H1 (cell line): ENCODE measurements around the gene RUFY3. TPM values are rescaled to one million over a fixed set of nuclear protein-coding genes. Genes with fewer than 3 reads are reported as not detected.

Source experiments
- CTCF ChIA-PET: fragments of 300-600 bp; sonication (Branson Sonifier 250); formaldehyde crosslinking; loops from one replicate; lab custom pipeline; 2021; ENCODE audit not compliant: partially characterized antibody; lab: Charles Lee
- POLR2A ChIA-PET: fragments of 300-600 bp; sonication (Branson Sonifier 250); formaldehyde crosslinking; loops from one replicate; lab custom pipeline; 2021; ENCODE audit warnings: inconsistent platforms; ENCODE audit not compliant: partially characterized antibody; lab: Charles Lee
- DNase-seq, 2 experiments: peaks; one replicate each; pipeline versions ENCODE4 v3.0.0 to v3.0.0-alpha.2; 2010 to 2022; ENCODE audit warnings: low spot score in 2 of 2, low read depth in 1 of 2, mixed read lengths in 1 of 2
- FAIRE-seq: peaks from 2 replicates; lab custom pipeline; 2011; peaks lifted over from hg19 to GRCh38; lab: Jason Lieb, UNC
- H2AFZ ChIP-seq: 2 replicates; pipeline ENCODE4 v1.8.1; 2012; ENCODE audit warnings: low read length, inconsistent platforms
- H2AK5ac ChIP-seq: 2 replicates; pipeline ENCODE4 v1.6.1; 2013; ENCODE audit warnings: low read depth, low read length
- H2BK120ac ChIP-seq: replicated peaks from 2 replicates; pipeline ENCODE3; 2013; ENCODE audit warnings: low read depth, low read length, inconsistent platforms
- H2BK12ac ChIP-seq: 2 replicates; pipeline ENCODE4 v1.6.1; 2013; ENCODE audit warnings: low read depth, low read length
- H2BK15ac ChIP-seq: 2 replicates; pipeline ENCODE4 v1.6.1; 2013; ENCODE audit warnings: low read length
- H2BK20ac ChIP-seq: 2 replicates; pipeline ENCODE4 v1.6.1; 2013; ENCODE audit warnings: low read length
- H2BK5ac ChIP-seq: 2 replicates; pipeline ENCODE4 v1.6.1; 2013; ENCODE audit warnings: low read depth, low read length
- H3K14ac ChIP-seq: 2 replicates; pipeline ENCODE4 v1.6.1; 2013; ENCODE audit warnings: inconsistent platforms; ENCODE audit not compliant: insufficient read length
- H3K18ac ChIP-seq: 2 replicates; pipeline ENCODE4 v1.6.1; 2013; ENCODE audit warnings: low read length; ENCODE audit errors: extremely low read depth
- H3K23ac ChIP-seq: 2 replicates; pipeline ENCODE4 v1.6.1; 2013; ENCODE audit warnings: inconsistent platforms; ENCODE audit not compliant: insufficient read length
- H3K23me2 ChIP-seq: 2 replicates; pipeline ENCODE4 v1.6.1; 2013; ENCODE audit warnings: low read depth, low read length
- H3K27ac ChIP-seq: 2 replicates; pipeline ENCODE4 v1.6.1; 2011; ENCODE audit warnings: low read depth, low read length, inconsistent platforms
- H3K27me3 ChIP-seq, 4 experiments: replicated peaks in 1 of 4; 1 replicate in 1 of 4; 2 replicates in 3 of 4; pipeline versions ENCODE4 v1.6.1 to v1.8.1; 2011 to 2013; ENCODE audit warnings: low read length in 3 of 4, mild to moderate bottlenecking in 3 of 4, inconsistent platforms in 2 of 4, mixed read lengths in 2 of 4, moderate library complexity in 1 of 4; ENCODE audit not compliant: control insufficient read depth in 3 of 4, insufficient read depth in 3 of 4; ENCODE audit errors: extremely low read depth in 1 of 4
- H3K36me3 ChIP-seq, 4 experiments: 2 replicates each; pipeline versions ENCODE4 v1.6.1 to v1.8.1; 2011 to 2013; ENCODE audit warnings: mild to moderate bottlenecking in 4 of 4, low read length in 3 of 4, moderate library complexity in 2 of 4, control low read depth in 1 of 4, inconsistent platforms in 1 of 4; ENCODE audit not compliant: insufficient read depth in 4 of 4, control insufficient read depth in 2 of 4
- H3K4ac ChIP-seq: replicated peaks from 2 replicates; pipeline ENCODE3; 2013; ENCODE audit warnings: low read length, low read depth, mixed read lengths, inconsistent platforms; ENCODE audit not compliant: insufficient read length
- H3K4me1 ChIP-seq, 4 experiments: replicated peaks in 1 of 4; 1 replicate in 1 of 4; 2 replicates in 3 of 4; pipeline versions ENCODE4 v1.6.1 to v1.8.1; 2011 to 2013; ENCODE audit warnings: low read length in 3 of 4, inconsistent platforms in 2 of 4, mixed read lengths in 1 of 4; ENCODE audit not compliant: insufficient read depth in 4 of 4, control insufficient read depth in 3 of 4
- H3K4me2 ChIP-seq, 2 experiments: 2 replicates each; pipeline versions ENCODE4 v1.6.1 to v1.8.1; 2011 to 2013; ENCODE audit warnings: low read depth in 2 of 2, low read length in 2 of 2, control low read depth in 1 of 2, inconsistent platforms in 1 of 2, mild to moderate bottlenecking in 1 of 2; ENCODE audit not compliant: insufficient read depth in 1 of 2
- H3K4me3 ChIP-seq, 4 experiments: fragments of 200-600, 300-600 bp in 1 of 4; sonication (generic), shearing (Covaris generic), sonication (Bioruptor Twin) in 1 of 4; 2 replicates each; pipeline versions ENCODE4 v1.5.1 to v1.8.1; 2011 to 2016; ENCODE audit warnings: low read length in 4 of 4, low read depth in 3 of 4, control low read depth in 2 of 4, inconsistent platforms in 2 of 4, mild to moderate bottlenecking in 2 of 4, mixed read lengths in 1 of 4, moderate library complexity in 1 of 4; ENCODE audit not compliant: insufficient read depth in 2 of 4; ENCODE audit errors: extremely low read depth in 1 of 4
- H3K56ac ChIP-seq: replicated peaks from 2 replicates; pipeline ENCODE3; 2013; ENCODE audit warnings: low read depth, mild to moderate bottlenecking, mixed read lengths, low read length, inconsistent platforms; ENCODE audit not compliant: insufficient read length
- H3K79me1 ChIP-seq: 2 replicates; pipeline ENCODE4 v1.6.1; 2013; ENCODE audit warnings: low read depth, low read length, control low read depth
- H3K79me2 ChIP-seq, 2 experiments: 2 replicates each; pipeline versions ENCODE4 v1.6.1 to v1.8.1; 2012 to 2013; ENCODE audit warnings: low read length in 2 of 2, mild to moderate bottlenecking in 2 of 2, inconsistent platforms in 1 of 2; ENCODE audit not compliant: insufficient read depth in 2 of 2, control insufficient read depth in 1 of 2
- H3K9ac ChIP-seq, 4 experiments: replicated peaks in 1 of 4; 1 replicate in 1 of 4; 2 replicates in 3 of 4; pipeline versions ENCODE4 v1.6.1 to v1.8.1; 2011 to 2013; ENCODE audit warnings: low read depth in 3 of 4, low read length in 3 of 4, control low read depth in 2 of 4, mild to moderate bottlenecking in 2 of 4, moderate library complexity in 2 of 4, inconsistent platforms in 1 of 4; ENCODE audit errors: extremely low read depth in 1 of 4
- H3K9me3 ChIP-seq, 2 experiments: 2 replicates each; pipeline versions ENCODE4 v1.6.1 to v1.8.1; 2012 to 2013; ENCODE audit warnings: mild to moderate bottlenecking in 2 of 2, moderate library complexity in 2 of 2, control low read depth in 1 of 2, inconsistent platforms in 1 of 2, low read depth in 1 of 2, low read length in 1 of 2, mixed read lengths in 1 of 2; ENCODE audit not compliant: insufficient read depth in 2 of 2
- H4K20me1 ChIP-seq, 2 experiments: replicated peaks in 1 of 2; 2 replicates each; pipeline versions ENCODE3 to v1.8.1; 2011 to 2013; ENCODE audit warnings: inconsistent platforms in 2 of 2, low read length in 2 of 2, mild to moderate bottlenecking in 1 of 2; ENCODE audit not compliant: insufficient read depth in 2 of 2, control insufficient read depth in 1 of 2
- H4K5ac ChIP-seq: 2 replicates; pipeline ENCODE4 v1.6.1; 2013; ENCODE audit warnings: low read length, low read depth, mixed read lengths, inconsistent platforms; ENCODE audit not compliant: insufficient read length
- H4K8ac ChIP-seq: 2 replicates; pipeline ENCODE4 v1.8.0; 2013; ENCODE audit warnings: mild to moderate bottlenecking, moderate library complexity, low read length, inconsistent platforms; ENCODE audit not compliant: insufficient read depth; ENCODE audit errors: extremely low read depth
- H4K91ac ChIP-seq: replicated peaks from 2 replicates; pipeline ENCODE3; 2013; ENCODE audit warnings: low read length, mixed read lengths, inconsistent platforms; ENCODE audit not compliant: insufficient read length
- CHD2 ChIP-seq: IDR thresholded peaks from 2 replicates; pipeline ENCODE4 v1.6.1; 2012; ENCODE audit warnings: low read length, improper control_type of control experiment
- FOSL1 ChIP-seq: IDR thresholded peaks from 2 replicates; pipeline ENCODE4 v1.6.1; 2011; ENCODE audit warnings: mild to moderate bottlenecking, low read depth, low read length, moderate library complexity; ENCODE audit not compliant: insufficient read depth
- JUND ChIP-seq: IDR thresholded peaks from 2 replicates; pipeline ENCODE4 v1.6.1; 2011; ENCODE audit warnings: mild to moderate bottlenecking, improper control_type of control experiment, low read length
- NANOG ChIP-seq: IDR thresholded peaks from 2 replicates; pipeline ENCODE4 v1.6.1; 2011; ENCODE audit warnings: low read length, low read depth, mild to moderate bottlenecking, inconsistent platforms; ENCODE audit not compliant: insufficient read depth, poor library complexity, severe bottlenecking
- RXRA ChIP-seq: IDR thresholded peaks from 2 replicates; pipeline ENCODE4 v1.6.1; 2011; ENCODE audit warnings: low read depth, mild to moderate bottlenecking, low read length, moderate library complexity; ENCODE audit not compliant: insufficient read depth
- SUZ12 ChIP-seq: fragments of 200-600 bp; sonication (generic); IDR thresholded peaks from 2 replicates; pipeline ENCODE4 v1.6.1; 2012; ENCODE audit warnings: mild to moderate bottlenecking, inconsistent platforms, low read length, moderate library complexity, mixed read lengths
- ZNF274 ChIP-seq: IDR thresholded peaks from 2 replicates; pipeline ENCODE4 v1.7.0; 2012; ENCODE audit warnings: low read length, borderline replicate concordance; ENCODE audit errors: extremely low read depth
- WGBS, 2 experiments: shearing (Covaris generic) in 1 of 2; methylation state at CpG; one replicate each; pipeline versions ENCODE4 v1.1.6 to v1.1.7; 2013 to 2015; ENCODE audit warnings: low lambda C conversion rate in 2 of 2, mixed read lengths in 2 of 2, inconsistent platforms in 1 of 2, low coverage in 1 of 2, missing lambda C conversion rate in 1 of 2; ENCODE audit not compliant: insufficient replicate concordance in 2 of 2, insufficient coverage in 1 of 2, insufficient read length in 1 of 2; ENCODE audit errors: extremely low coverage in 1 of 2, missing lambda C conversion rate in 1 of 2; 5-methylcytosine and 5-hydroxymethylcytosine counted together
- polyA plus RNA-seq, 7 experiments: library from polyadenylated mRNA; depleted of rRNA in 3 of 7; stranded (reverse) in 5 of 7; unstranded in 2 of 7; fragments of >200 nt in 5 of 7; fragments of 200-250 nt in 2 of 7; gene quantifications; 1 replicate in 5 of 7; 2 replicates in 1 of 7; 4 replicates in 1 of 7; pipeline versions ENCODE4 v1.2.1 to v1.2.3, GENCODE V29; 2011 to 2013; ENCODE audit warnings: missing spikeins in 2 of 7, mixed read lengths in 2 of 7
- total RNA-seq: library from RNA; stranded (reverse); fragmentation: NEBNext Ultra II Directional; extraction: Animal tissue kit (Norgen Biotek cat#: 25700); gene quantifications from 2 replicates; pipeline ENCODE4 v1.2.1, GENCODE V29; 2021
- TF ChIP-seq, protein P1 (sequence below): IDR thresholded peaks from 2 replicates; pipeline ENCODE4 v1.6.1; 2011; ENCODE audit warnings: low read depth, mild to moderate bottlenecking, low read length; ENCODE audit not compliant: insufficient read depth

The RUFY3 gene
- total and polyA plus RNA-seq, 2 of the 8 experiments (the other 6 are each of a cell fraction or from before 2014, with no cell fraction given) = 7.8 to 33.1 TPM

DNA sequence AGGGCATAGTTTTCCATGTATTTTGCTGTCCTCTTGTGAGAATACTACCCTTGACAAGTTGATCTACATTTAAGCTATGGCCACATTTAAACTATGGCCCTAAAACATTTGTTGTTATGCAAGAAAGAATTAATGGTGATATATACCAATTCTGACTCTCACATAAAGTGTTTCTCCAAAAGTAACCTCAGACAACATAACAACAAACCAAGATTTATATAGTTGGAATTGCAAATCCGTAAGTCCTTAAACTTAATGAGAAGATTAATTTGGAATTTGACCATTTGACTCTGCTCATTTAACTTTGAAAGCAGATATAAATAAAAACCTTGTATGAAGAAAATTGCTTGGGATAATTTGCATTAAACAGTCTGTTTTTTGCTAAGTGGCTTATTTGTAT lies 38.9 kb downstream of the RUFY3 start:
- no peak for DNase-seq
- H3K14ac ChIP-seq = no peak overlapping the region
- CTCF ChIA-PET = interaction anchor here (0.7 to 2.8 kb wide), 3 partner anchors 11 to 109 kb away, joined by 3 to 8 read pairs (median 4); no protein-coding TSS in a partner anchor

More for the DNA sequence above, 38.9 kb downstream of the RUFY3 start:
- Histone ChIP-seq H2AK5ac (no peak overlapping the region), H4K20me1 (no peaks in the 10 kb centered on the region), H2AFZ (no peak overlapping the region), H2BK20ac (no peak overlapping the region), H4K91ac (no peak overlapping the region), H3K27me3 (no peaks in the 10 kb centered on the region), H2BK120ac (no peak overlapping the region), H2BK15ac (no peak overlapping the region), H3K4me3 (no peak overlapping the region), H4K8ac (no peak overlapping the region), H3K9ac (no peak overlapping the region), H3K18ac (no peak overlapping the region), H3K36me3 (peaks cover 0 to 3% (median 0%) of the 10 kb centered on the region in 4 experiments; a peak in 1 of 8 replicates), H3K79me1 (no peaks in the 10 kb centered on the region), H3K4me1 (no peaks in the 10 kb centered on the region), H2BK12ac (no peak overlapping the region), H3K4ac (no peak overlapping the region), H3K4me2 (no peak overlapping the region), H3K79me2 (no peaks in the 10 kb centered on the region), H3K27ac (no peak overlapping the region), H3K23ac (no peak overlapping the region), H3K23me2 (no peaks in the 10 kb centered on the region), H2BK5ac (no peak overlapping the region), H3K9me3 (no peaks in the 10 kb centered on the region), H4K5ac (no peak overlapping the region), H3K56ac (no peak overlapping the region)
- WGBS, 2 experiments = 79% methylated on average over 1 of the region's 1 CpG; no CpG with 5 or more reads in 1 of the 2 experiments
- no peak for FAIRE-seq
- POLR2A ChIA-PET = no interaction called here
- no peak for TF ChIP-seq NANOG
- TF ChIP-seq JUND = no peak
- TF ChIP-seq FOSL1 = no peak
- no peak for TF ChIP-seq SUZ12
- TF ChIP-seq RXRA = no peak
- no peak for TF ChIP-seq ZNF274
- no peak for TF ChIP-seq CHD2
- TF ChIP-seq, protein P1, sequence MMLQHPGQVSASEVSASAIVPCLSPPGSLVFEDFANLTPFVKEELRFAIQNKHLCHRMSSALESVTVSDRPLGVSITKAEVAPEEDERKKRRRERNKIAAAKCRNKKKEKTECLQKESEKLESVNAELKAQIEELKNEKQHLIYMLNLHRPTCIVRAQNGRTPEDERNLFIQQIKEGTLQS = no peak
